Activated B cell treated with CpG ODN at 0.5 μM for 24 hours (primary cell): ENCODE measurements around the gene DCAF4. TPM values are rescaled to one million over a fixed set of nuclear protein-coding genes. Genes with fewer than 3 reads are reported as not detected.

Experiments used
- ATAC-seq: fragments of 200-7000 bp; cut with Tn5 transposase; one replicate; pipeline ENCODE4 v1.10.0; 2021; ENCODE audit warnings: low read depth, mild to moderate bottlenecking, moderate library complexity
- CTCF ChIA-PET: fragments of 350-600 bp; sonication (Branson Sonifier 250); formaldehyde crosslinking; loops from one replicate; lab custom pipeline; 2021; ENCODE audit warnings: antibody characterized with exemption; lab: Charles Lee
- POLR2A ChIA-PET: fragments of 350-600 bp; sonication (Branson Sonifier 250); formaldehyde crosslinking; loops from one replicate; lab custom pipeline; 2021; ENCODE audit warnings: antibody characterized with exemption; lab: Charles Lee
- DNase-seq: peaks from one replicate; pipeline ENCODE4 v3.0.0; 2022
- H3K27ac Mint-ChIP-seq: one replicate; pipeline ENCODE4 v1.8.0; 2020; ENCODE audit warnings: mixed read lengths
- H3K27me3 Mint-ChIP-seq: one replicate; pipeline ENCODE4 v1.8.0; 2021; ENCODE audit warnings: mixed read lengths
- H3K36me3 Mint-ChIP-seq: one replicate; pipeline ENCODE4 v1.8.0; 2021; ENCODE audit warnings: low read depth, mixed read lengths
- H3K4me1 Mint-ChIP-seq: one replicate; pipeline ENCODE4 v1.8.0; 2021; ENCODE audit warnings: mixed read lengths
- H3K4me3 Mint-ChIP-seq: one replicate; pipeline ENCODE4 v1.8.0; 2020; ENCODE audit warnings: mild to moderate bottlenecking, mixed read lengths
- H3K9me3 Mint-ChIP-seq: one replicate; pipeline ENCODE4 v1.8.0; 2020; ENCODE audit warnings: mixed read lengths
- intact Hi-C: fragments of 100-400 bp; cut with micrococcal nuclease; formaldehyde crosslinking; loops from one replicate; pipeline ENCODE4 v1.15.1; 2024
- total RNA-seq: library from RNA; stranded (reverse); gene quantifications from 2 replicates; pipeline ENCODE4 v1.2.3, GENCODE V29; 2022
- TF ChIP-seq, protein P1 (sequence below): fragments of 200-600 bp; IDR thresholded peaks from one replicate; pipeline ENCODE4 v1.8.0; 2022; ENCODE audit warnings: antibody characterized with exemption, mild to moderate bottlenecking

DCAF4 gene
- total RNA-seq, 1 donor from 2014 or later = 38.7 TPM

DNA sequence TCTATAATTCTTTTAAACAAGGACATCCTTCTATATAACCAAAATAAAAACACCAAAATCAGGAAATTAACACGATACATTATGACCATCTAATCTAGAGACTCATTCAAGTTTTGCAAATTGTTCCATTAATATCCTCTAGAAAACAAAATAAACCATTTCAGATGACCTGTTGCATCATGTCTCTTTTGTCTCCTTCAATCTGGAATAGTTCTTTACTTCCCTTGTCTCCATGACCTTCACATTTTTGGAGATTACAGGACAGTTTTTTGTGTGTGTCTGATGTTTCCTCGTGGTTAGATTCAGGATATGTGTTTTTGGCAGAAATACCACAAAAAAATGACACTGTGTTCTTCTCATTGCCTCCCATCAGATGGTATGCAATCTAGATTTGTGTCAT lies 12.5 kb upstream of the DCAF4 start:
- intact Hi-C loops = no loop called here
- H3K36me3 Mint-ChIP-seq = no peaks in the 10 kb centered on the region
- DNase-seq (no peak), ATAC-seq (no peak)
- H3K27ac Mint-ChIP-seq = no peak overlapping the region
- H3K9me3 Mint-ChIP-seq = no peaks in the 10 kb centered on the region
- H3K4me3 Mint-ChIP-seq = no peak overlapping the region
- TF ChIP-seq, protein P1, sequence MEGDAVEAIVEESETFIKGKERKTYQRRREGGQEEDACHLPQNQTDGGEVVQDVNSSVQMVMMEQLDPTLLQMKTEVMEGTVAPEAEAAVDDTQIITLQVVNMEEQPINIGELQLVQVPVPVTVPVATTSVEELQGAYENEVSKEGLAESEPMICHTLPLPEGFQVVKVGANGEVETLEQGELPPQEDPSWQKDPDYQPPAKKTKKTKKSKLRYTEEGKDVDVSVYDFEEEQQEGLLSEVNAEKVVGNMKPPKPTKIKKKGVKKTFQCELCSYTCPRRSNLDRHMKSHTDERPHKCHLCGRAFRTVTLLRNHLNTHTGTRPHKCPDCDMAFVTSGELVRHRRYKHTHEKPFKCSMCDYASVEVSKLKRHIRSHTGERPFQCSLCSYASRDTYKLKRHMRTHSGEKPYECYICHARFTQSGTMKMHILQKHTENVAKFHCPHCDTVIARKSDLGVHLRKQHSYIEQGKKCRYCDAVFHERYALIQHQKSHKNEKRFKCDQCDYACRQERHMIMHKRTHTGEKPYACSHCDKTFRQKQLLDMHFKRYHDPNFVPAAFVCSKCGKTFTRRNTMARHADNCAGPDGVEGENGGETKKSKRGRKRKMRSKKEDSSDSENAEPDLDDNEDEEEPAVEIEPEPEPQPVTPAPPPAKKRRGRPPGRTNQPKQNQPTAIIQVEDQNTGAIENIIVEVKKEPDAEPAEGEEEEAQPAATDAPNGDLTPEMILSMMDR = no peak
- ChIA-PET POLR2A (interaction anchor here (0.7 kb wide), 2 partner anchors 324 to 335 kb away, joined by 6 read pairs; no protein-coding TSS in a partner anchor), CTCF (no interaction called here)
- peaks cover 2% of the 10 kb centered on the region for H3K27me3 Mint-ChIP-seq
- H3K4me1 Mint-ChIP-seq = no peaks in the 10 kb centered on the region

DNA sequence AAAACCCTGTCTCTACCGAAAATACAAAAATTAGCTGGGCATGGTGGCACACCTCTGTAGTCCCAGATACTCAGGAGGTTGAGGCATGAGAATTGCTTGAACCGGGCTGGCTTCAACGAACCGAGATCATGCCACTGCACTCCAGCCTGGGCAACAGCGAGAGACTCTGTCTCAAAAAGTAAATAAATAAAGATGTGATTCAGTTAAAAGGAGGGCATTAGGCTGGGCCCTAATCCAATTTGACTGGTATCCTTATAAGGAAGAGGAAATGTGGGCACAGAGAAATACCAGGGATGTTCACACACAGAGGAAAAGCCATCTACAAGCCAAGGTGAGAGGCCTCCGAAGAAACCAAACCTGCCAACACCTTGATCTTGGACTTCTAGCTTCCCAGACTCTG lies 10.1 kb upstream of the DCAF4 start:
- POLR2A ChIA-PET = no interaction called here
- ATAC-seq (no peak), DNase-seq (no peak)
- H3K4me1 Mint-ChIP-seq = no peaks in the 10 kb centered on the region
- CTCF ChIA-PET = no interaction called here
- H3K36me3 Mint-ChIP-seq = no peaks in the 10 kb centered on the region
- TF ChIP-seq, protein P1 = no peak
- intact Hi-C loops = no loop called here
- H3K27ac Mint-ChIP-seq = no peak overlapping the region
- H3K27me3 Mint-ChIP-seq = peaks cover 7% of the 10 kb centered on the region
- no peak overlapping the region for H3K4me3 Mint-ChIP-seq
- H3K9me3 Mint-ChIP-seq = no peaks in the 10 kb centered on the region

DNA sequence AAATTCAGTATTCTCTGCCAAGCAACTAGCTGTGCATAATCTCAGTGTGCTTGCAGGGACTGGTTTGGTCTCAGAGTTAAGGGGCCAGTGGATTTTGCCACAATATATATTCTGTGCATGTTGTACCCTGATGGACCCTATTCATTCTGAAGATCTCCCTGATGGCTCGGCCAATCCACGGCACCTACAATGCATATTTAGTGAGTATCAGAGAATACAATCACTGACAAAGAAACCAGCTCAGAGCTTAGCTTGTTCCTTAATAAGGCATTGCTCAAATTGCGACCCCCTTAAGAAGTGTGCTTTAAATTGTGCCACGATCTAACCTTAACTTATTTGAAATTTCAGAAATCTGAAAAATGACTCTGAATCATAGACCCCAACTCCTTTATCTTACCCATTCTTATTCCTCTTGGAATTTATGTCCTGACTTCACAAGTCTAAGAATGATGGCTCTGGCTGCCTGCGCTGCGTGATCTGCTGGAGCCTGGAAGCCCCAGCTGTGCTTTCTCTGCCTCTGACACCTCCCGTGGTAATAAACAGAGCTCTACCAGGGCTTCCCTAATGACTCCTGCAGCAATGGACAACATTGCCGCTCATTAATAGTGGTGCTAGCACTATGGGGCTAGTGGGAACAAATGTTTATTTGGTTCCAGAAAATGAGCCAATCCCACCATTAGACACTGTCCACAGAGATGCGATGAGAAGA lies 9.0 kb upstream of the DCAF4 start:
- Mint-ChIP-seq H3K27me3 (peaks cover 7% of the 10 kb centered on the region), H3K4me3 (no peak overlapping the region)
- POLR2A ChIA-PET = no interaction called here

DNA sequence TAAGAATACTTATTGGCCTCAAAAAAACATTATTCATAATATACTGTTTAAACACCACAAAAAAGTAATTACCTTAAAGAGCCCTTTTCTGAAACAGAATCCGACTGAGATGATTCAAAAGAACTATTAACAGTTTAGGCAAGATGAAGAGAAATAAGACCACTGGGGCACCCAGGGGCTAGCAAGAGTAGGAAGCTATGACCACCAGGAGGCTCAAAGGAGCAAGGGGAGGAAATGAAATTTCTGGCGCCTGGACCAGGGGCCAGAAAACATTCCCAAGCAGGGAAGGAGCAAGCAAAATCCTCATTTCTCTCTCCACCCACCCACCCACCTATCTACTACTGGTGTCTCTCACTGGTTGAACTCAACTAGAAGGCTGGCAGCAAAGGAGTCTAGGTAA lies 6.3 kb upstream of the DCAF4 start:
- H3K27me3 Mint-ChIP-seq = peaks cover 7% of the 10 kb centered on the region
- no peak for DNase-seq
- H3K9me3 Mint-ChIP-seq = no peaks in the 10 kb centered on the region
- no peak overlapping the region for H3K4me3 Mint-ChIP-seq
- no peaks in the 10 kb centered on the region for H3K36me3 Mint-ChIP-seq
- no peaks in the 10 kb centered on the region for H3K4me1 Mint-ChIP-seq
- intact Hi-C loops = no loop called here
- POLR2A ChIA-PET = no interaction called here
- CTCF ChIA-PET = interaction anchor here (1.7 kb wide), 1 partner anchor 406 kb away, joined by 3 read pairs; no protein-coding TSS in a partner anchor
- no peak for ATAC-seq
- TF ChIP-seq, protein P1 = no peak
- H3K27ac Mint-ChIP-seq = no peak overlapping the region

More for the DNA sequence above, 9.0 kb upstream of the DCAF4 start:
- intact Hi-C loops = no loop called here
- no peak overlapping the region for H3K27ac Mint-ChIP-seq
- TF ChIP-seq, protein P1 = no peak
- DNase-seq (no peak), ATAC-seq (no peak)
- no peaks in the 10 kb centered on the region for H3K9me3 Mint-ChIP-seq
- H3K4me1 Mint-ChIP-seq = no peaks in the 10 kb centered on the region
- H3K36me3 Mint-ChIP-seq = no peaks in the 10 kb centered on the region
- CTCF ChIA-PET = interaction anchor here (0.6 kb wide), 1 partner anchor 377 kb away, joined by 3 read pairs; no protein-coding TSS in a partner anchor

DNA sequence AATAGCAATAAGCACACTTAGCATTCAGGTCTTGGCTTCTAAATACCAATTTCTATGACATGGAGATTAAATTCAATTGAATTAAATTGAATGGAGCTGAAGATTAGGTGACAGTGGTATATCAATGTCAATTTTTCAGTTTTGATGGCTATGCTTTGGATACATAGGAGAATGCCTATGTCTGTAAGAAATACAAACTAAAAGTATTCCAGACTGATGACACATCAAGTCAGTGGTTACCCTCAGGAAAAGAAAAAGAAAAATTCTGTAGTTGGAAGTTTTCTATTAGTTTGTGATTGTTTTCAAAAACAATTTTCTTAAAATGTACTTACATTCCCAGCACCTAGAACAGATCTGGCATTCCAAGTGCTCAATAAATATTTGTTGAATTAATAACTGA lies 4.9 kb upstream of the DCAF4 start:
- TF ChIP-seq, protein P1 = no peak
- CTCF ChIA-PET = no interaction called here

More for the DNA sequence above, 4.9 kb upstream of the DCAF4 start:
- Mint-ChIP-seq H3K27ac (no peak overlapping the region), H3K36me3 (peaks cover 2% of the 10 kb centered on the region), H3K4me1 (peaks cover 4% of the 10 kb centered on the region), H3K4me3 (no peak overlapping the region), H3K27me3 (peaks cover 5% of the 10 kb centered on the region), H3K9me3 (no peaks in the 10 kb centered on the region)
- ATAC-seq = no peak
- POLR2A ChIA-PET = no interaction called here
- intact Hi-C loops = no loop called here
- no peak for DNase-seq
